GM12878 (cell line): ENCODE measurements around the gene BDP1. TPM values are rescaled to one million over a fixed set of nuclear protein-coding genes. Genes with fewer than 3 reads are reported as not detected.

Experiments used
- ATAC-seq: fragments of 200-7000 bp; cut with Tn5 transposase; 3 replicates; pipeline ENCODE4 v1.9.1; 2020; ENCODE audit warnings: mild to moderate bottlenecking, moderate library complexity
- BruUV-seq: library from RNA; stranded (reverse); fragments of 400-500 nt; replicated peaks from 2 replicates; lab custom pipeline; 2021; lab: Mats Ljungman, UMichigan
- CTCF ChIA-PET: fragments of 300-600 bp; sonication (Branson Sonifier 250); formaldehyde crosslinking; extraction: SDS; loops from one replicate; lab custom pipeline; 2021; ENCODE audit warnings: inconsistent platforms; lab: Yijun Ruan, JAX
- POLR2A ChIA-PET: fragments of 350-600 bp; formaldehyde crosslinking; extraction: SDS; loops from one replicate; lab custom pipeline; 2021; ENCODE audit warnings: inconsistent platforms; lab: Charles Lee
- RAD21 ChIA-PET: fragments of 300-600 bp; sonication (Branson Sonifier 250); formaldehyde crosslinking; loops from one replicate; lab custom pipeline; 2023; ENCODE audit warnings: antibody characterized with exemption; ENCODE audit not compliant: unreplicated experiment; lab: Charles Lee
- SMC1A ChIA-PET: fragments of 300-600 bp; sonication (Branson Sonifier 250); formaldehyde crosslinking; loops from one replicate; lab custom pipeline; 2023; ENCODE audit not compliant: unreplicated experiment, uncharacterized antibody; lab: Charles Lee
- DNase-seq: peaks from one replicate; pipeline ENCODE4 v3.0.0-alpha.2; 2011; ENCODE audit warnings: low read depth, low spot score
- FAIRE-seq: peaks from 3 replicates; lab custom pipeline; 2011; peaks lifted over from hg19 to GRCh38; lab: Jason Lieb, UNC
- H2AFZ ChIP-seq: 2 replicates; pipeline ENCODE4 v1.6.0; 2011; ENCODE audit warnings: low read depth, low read length, control low read depth; ENCODE audit not compliant: control insufficient read depth
- H3K27ac ChIP-seq: 2 replicates; pipeline ENCODE4 v1.5.1; 2011; ENCODE audit warnings: control low read depth; ENCODE audit not compliant: control insufficient read depth, insufficient read depth
- H3K27me3 ChIP-seq, 2 experiments: replicated peaks in 1 of 2; 2 replicates each; pipeline versions ENCODE4 v1.6.0 to v1.6.1; 2011; ENCODE audit warnings: low read length in 1 of 2; ENCODE audit not compliant: control insufficient read depth in 2 of 2, insufficient read depth in 2 of 2
- H3K36me3 ChIP-seq, 2 experiments: 2 replicates each; pipeline ENCODE4 v1.5.1; 2011; ENCODE audit warnings: low read length in 1 of 2; ENCODE audit not compliant: control insufficient read depth in 2 of 2, insufficient read depth in 2 of 2
- H3K4me1 ChIP-seq: 2 replicates; pipeline ENCODE4 v1.6.1; 2011; ENCODE audit warnings: mild to moderate bottlenecking, low read length, moderate library complexity, mixed read lengths; ENCODE audit not compliant: control insufficient read depth, insufficient read depth
- H3K4me2 ChIP-seq: 2 replicates; pipeline ENCODE4 v1.6.0; 2011; ENCODE audit warnings: control low read depth; ENCODE audit not compliant: control insufficient read depth, insufficient read depth
- H3K4me3 ChIP-seq: fragments of 200-600 bp; sonication (generic); 2 replicates; pipeline ENCODE4 v1.5.1; 2016
- H3K79me2 ChIP-seq: 2 replicates; pipeline ENCODE4 v1.6.0; 2011; ENCODE audit warnings: low read length; ENCODE audit not compliant: control insufficient read depth, insufficient read depth
- H3K9ac ChIP-seq: 2 replicates; pipeline ENCODE4 v1.8.0; 2011; ENCODE audit warnings: low read length, control low read depth, mixed read lengths; ENCODE audit not compliant: control insufficient read depth, insufficient read depth
- H3K9me3 ChIP-seq: replicated peaks from 3 replicates; pipeline ENCODE4 v1.5.1; 2011; ENCODE audit warnings: mild to moderate bottlenecking, low read length; ENCODE audit not compliant: control insufficient read depth, insufficient read depth
- H4K20me1 ChIP-seq: 2 replicates; pipeline ENCODE4 v1.6.0; 2011; ENCODE audit not compliant: control insufficient read depth, insufficient read depth
- ASH2L ChIP-seq: fragments of 300-600, 200-600 bp; sonication (generic); IDR thresholded peaks from 2 replicates; pipeline ENCODE4 v1.6.1; 2017; ENCODE audit warnings: low read depth, mild to moderate bottlenecking, borderline replicate concordance
- CBX3 ChIP-seq: fragments of 200-600 bp; sonication (generic); IDR thresholded peaks from 2 replicates; pipeline ENCODE4 v1.6.1; 2016; ENCODE audit warnings: low read depth, borderline replicate concordance
- CBX5 ChIP-seq: sonication (generic); IDR thresholded peaks from 2 replicates; pipeline ENCODE4 v1.6.1; 2016; ENCODE audit warnings: low read depth, moderate library complexity, mild to moderate bottlenecking, inconsistent platforms
- FOS ChIP-seq: IDR thresholded peaks from 3 replicates; pipeline ENCODE4 v1.6.1; 2011; ENCODE audit warnings: borderline replicate concordance; ENCODE audit not compliant: insufficient read length; ENCODE audit errors: extremely low read depth
- FOXK2 ChIP-seq: fragments of 450-650 bp; IDR thresholded peaks from 2 replicates; pipeline ENCODE4 v1.6.1; 2017; ENCODE audit warnings: mild to moderate bottlenecking, moderate library complexity
- IKZF1 ChIP-seq: fragments of 450-650 bp; conservative IDR thresholded peaks from 2 replicates; pipeline ENCODE4 v1.6.1; 2017; ENCODE audit warnings: antibody characterized with exemption, mild to moderate bottlenecking
- IRF4 ChIP-seq: IDR thresholded peaks from 2 replicates; pipeline ENCODE4 v1.6.1; 2011; ENCODE audit warnings: low read depth, low read length
- JUND ChIP-seq: IDR thresholded peaks from 2 replicates; pipeline ENCODE4 v1.6.1; 2012; ENCODE audit warnings: low read depth, mild to moderate bottlenecking, low read length, improper control_type of control experiment, moderate library complexity
- KAT2A ChIP-seq: conservative IDR thresholded peaks from 2 replicates; pipeline ENCODE4 v1.6.1; 2011; ENCODE audit warnings: low read depth, low read length; ENCODE audit not compliant: control insufficient read depth
- POLR2AphosphoS5 ChIP-seq: IDR thresholded peaks from 2 replicates; pipeline ENCODE4 v1.6.1; 2011; ENCODE audit warnings: mild to moderate bottlenecking, low read length, inconsistent platforms
- TAF1 ChIP-seq: IDR thresholded peaks from 2 replicates; pipeline ENCODE4 v1.6.1; 2011; ENCODE audit warnings: mild to moderate bottlenecking, low read depth, low read length, borderline replicate concordance
- TBL1XR1 ChIP-seq: IDR thresholded peaks from 2 replicates; pipeline ENCODE4 v1.6.1; 2012; ENCODE audit warnings: low read depth, low read length, improper control_type of control experiment
- TCF12 ChIP-seq: IDR thresholded peaks from 2 replicates; pipeline ENCODE4 v1.6.1; 2011; ENCODE audit warnings: low read depth, mild to moderate bottlenecking, low read length
- WGBS: methylation state at CpG from one replicate; pipeline ENCODE4 v1.1.6; 2016; ENCODE audit warnings: low lambda C conversion rate; ENCODE audit not compliant: insufficient replicate concordance, insufficient coverage; ENCODE audit errors: missing lambda C conversion rate; 5-methylcytosine and 5-hydroxymethylcytosine counted together
- in situ Hi-C: fragments of 300-500 bp; cut with MboI; formaldehyde crosslinking; loops from 9 replicates; pipeline ENCODE4 v1.14.3; 2018; ENCODE audit warnings: mixed read lengths
- intact Hi-C: fragments of 100-400 bp; cut with micrococcal nuclease; formaldehyde crosslinking; loops from one replicate; pipeline ENCODE4 v1.14.2; 2022; ENCODE audit not compliant: unreplicated experiment
- polyA plus RNA-seq, 11 experiments: library from polyadenylated mRNA; depleted of rRNA in 4 of 11; unstranded in 6 of 11; stranded (reverse) in 5 of 11; fragments of >200 nt; fragmentation: Nextera tagmentation in 4 of 11; fragmentation: Illumina TruSeq in 1 of 11; extraction: Ambion mirVana in 4 of 11; extraction: Trizol in 1 of 11; gene quantifications; 1 replicate in 1 of 11; 2 replicates in 10 of 11; pipeline versions ENCODE4 v1.2.1 to v1.2.3, GENCODE V29; 2011 to 2016; ENCODE audit warnings: inconsistent platforms in 2 of 11, missing spikeins in 2 of 11, low read depth in 1 of 11
- total RNA-seq, 4 experiments: library from RNA; depleted of rRNA in 3 of 4; stranded (reverse); fragments of >200 nt in 3 of 4; fragmentation: Illumina TruSeq in 1 of 4; extraction: Trizol in 1 of 4; gene quantifications; 2 replicates each; pipeline versions ENCODE4 v1.2.1 to v1.2.3, GENCODE V29; 2013 to 2021
- TF ChIP-seq, protein P1 (sequence below): IDR thresholded peaks from 2 replicates; pipeline ENCODE4 v1.6.1; 2011; ENCODE audit warnings: low read depth, mild to moderate bottlenecking, low read length, moderate library complexity, borderline replicate concordance; ENCODE audit errors: extremely low read depth
- TF ChIP-seq, protein P2 (sequence below): fragments of 450-650 bp; IDR thresholded peaks from 2 replicates; pipeline ENCODE4 v1.6.1; 2017; ENCODE audit warnings: low read depth, mild to moderate bottlenecking, moderate library complexity
- TF ChIP-seq, protein P3 (sequence below): fragments of 450-650 bp; IDR thresholded peaks from 2 replicates; pipeline ENCODE4 v1.6.1; 2014; ENCODE audit warnings: mild to moderate bottlenecking
- TF ChIP-seq, protein P4 (sequence below): fragments of 450-650 bp; IDR thresholded peaks from 2 replicates; pipeline ENCODE4 v1.6.1; 2018; ENCODE audit warnings: borderline replicate concordance, mild to moderate bottlenecking; ENCODE audit not compliant: partially characterized antibody
- TF ChIP-seq, protein P5 (sequence below): fragments of 450-650 bp; IDR thresholded peaks from 2 replicates; pipeline ENCODE4 v1.6.1; 2017; ENCODE audit warnings: mild to moderate bottlenecking, low read depth, inconsistent platforms; ENCODE audit not compliant: poor library complexity, severe bottlenecking

The BDP1 gene
- total and polyA plus RNA-seq, 10 of the 15 experiments (the other 5 are each of a cell fraction or from before 2014, with no cell fraction given): 6.1 to 31.1 (median 17.7) TPM

DNA sequence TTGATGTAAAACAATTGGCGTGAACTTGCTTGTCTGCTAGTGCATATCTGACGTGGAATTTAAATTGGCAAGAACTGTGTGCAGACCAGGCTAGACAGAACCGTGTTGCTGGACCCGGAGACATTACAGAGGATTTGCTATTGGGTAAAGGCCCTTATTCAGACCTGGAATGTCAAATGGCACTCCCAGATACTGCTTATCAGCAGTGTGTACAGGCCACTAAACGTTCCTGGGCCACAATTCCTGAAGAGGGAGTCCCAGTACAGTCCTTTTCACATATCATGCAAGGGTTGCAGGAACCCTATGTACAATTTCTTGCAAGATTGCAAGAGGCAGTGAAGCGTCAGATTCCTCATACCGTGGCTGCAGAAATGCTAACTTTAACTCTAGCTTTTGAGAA, 118.1 kb downstream of the BDP1 start:
- H3K9ac ChIP-seq: no peak overlapping the region
- ATAC-seq (no peak), FAIRE-seq (no peak), DNase-seq (no peak)
- no peaks in the 10 kb centered on the region for H4K20me1 ChIP-seq
- no peak overlapping the region for H3K4me3 ChIP-seq
- no peak overlapping the region for H3K4me2 ChIP-seq
- H3K9me3 ChIP-seq: no peaks in the 10 kb centered on the region
- no peaks in the 10 kb centered on the region for H3K27me3 ChIP-seq
- ChIA-PET POLR2A (no interaction called here), CTCF (interaction anchor here (0.7 kb wide), 1 partner anchor 28 kb away, joined by 3 read pairs; no protein-coding TSS in a partner anchor), RAD21 (no interaction called here), SMC1A (no interaction called here)
- 81% methylated on average over 7 of the region's 7 CpGs for WGBS
- intact Hi-C loops (no loop called here), in situ Hi-C loops (no loop called here)
- BruUV-seq: no TSS peak
- peaks cover 0 to 5% of the 10 kb centered on the region in 2 experiments; a peak in 2 of 4 replicates for H3K36me3 ChIP-seq
- H2AFZ ChIP-seq: no peak overlapping the region
- TF ChIP-seq KAT2A (no peak), TBL1XR1 (no peak), JUND (no peak), CBX3 (no peak), FOS (no peak), CBX5 (no peak), IKZF1 (no peak), TAF1 (no peak), ASH2L (no peak), FOXK2 (no peak), IRF4 (no peak), TCF12 (no peak), POLR2AphosphoS5 (no peak)
- TF ChIP-seq, protein P1, sequence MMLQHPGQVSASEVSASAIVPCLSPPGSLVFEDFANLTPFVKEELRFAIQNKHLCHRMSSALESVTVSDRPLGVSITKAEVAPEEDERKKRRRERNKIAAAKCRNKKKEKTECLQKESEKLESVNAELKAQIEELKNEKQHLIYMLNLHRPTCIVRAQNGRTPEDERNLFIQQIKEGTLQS: no peak
- TF ChIP-seq, protein P2, sequence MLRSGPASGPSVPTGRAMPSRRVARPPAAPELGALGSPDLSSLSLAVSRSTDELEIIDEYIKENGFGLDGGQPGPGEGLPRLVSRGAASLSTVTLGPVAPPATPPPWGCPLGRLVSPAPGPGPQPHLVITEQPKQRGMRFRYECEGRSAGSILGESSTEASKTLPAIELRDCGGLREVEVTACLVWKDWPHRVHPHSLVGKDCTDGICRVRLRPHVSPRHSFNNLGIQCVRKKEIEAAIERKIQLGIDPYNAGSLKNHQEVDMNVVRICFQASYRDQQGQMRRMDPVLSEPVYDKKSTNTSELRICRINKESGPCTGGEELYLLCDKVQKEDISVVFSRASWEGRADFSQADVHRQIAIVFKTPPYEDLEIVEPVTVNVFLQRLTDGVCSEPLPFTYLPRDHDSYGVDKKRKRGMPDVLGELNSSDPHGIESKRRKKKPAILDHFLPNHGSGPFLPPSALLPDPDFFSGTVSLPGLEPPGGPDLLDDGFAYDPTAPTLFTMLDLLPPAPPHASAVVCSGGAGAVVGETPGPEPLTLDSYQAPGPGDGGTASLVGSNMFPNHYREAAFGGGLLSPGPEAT: no peak
- TF ChIP-seq, protein P3, sequence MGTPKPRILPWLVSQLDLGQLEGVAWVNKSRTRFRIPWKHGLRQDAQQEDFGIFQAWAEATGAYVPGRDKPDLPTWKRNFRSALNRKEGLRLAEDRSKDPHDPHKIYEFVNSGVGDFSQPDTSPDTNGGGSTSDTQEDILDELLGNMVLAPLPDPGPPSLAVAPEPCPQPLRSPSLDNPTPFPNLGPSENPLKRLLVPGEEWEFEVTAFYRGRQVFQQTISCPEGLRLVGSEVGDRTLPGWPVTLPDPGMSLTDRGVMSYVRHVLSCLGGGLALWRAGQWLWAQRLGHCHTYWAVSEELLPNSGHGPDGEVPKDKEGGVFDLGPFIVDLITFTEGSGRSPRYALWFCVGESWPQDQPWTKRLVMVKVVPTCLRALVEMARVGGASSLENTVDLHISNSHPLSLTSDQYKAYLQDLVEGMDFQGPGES: no peak
- TF ChIP-seq, protein P4, sequence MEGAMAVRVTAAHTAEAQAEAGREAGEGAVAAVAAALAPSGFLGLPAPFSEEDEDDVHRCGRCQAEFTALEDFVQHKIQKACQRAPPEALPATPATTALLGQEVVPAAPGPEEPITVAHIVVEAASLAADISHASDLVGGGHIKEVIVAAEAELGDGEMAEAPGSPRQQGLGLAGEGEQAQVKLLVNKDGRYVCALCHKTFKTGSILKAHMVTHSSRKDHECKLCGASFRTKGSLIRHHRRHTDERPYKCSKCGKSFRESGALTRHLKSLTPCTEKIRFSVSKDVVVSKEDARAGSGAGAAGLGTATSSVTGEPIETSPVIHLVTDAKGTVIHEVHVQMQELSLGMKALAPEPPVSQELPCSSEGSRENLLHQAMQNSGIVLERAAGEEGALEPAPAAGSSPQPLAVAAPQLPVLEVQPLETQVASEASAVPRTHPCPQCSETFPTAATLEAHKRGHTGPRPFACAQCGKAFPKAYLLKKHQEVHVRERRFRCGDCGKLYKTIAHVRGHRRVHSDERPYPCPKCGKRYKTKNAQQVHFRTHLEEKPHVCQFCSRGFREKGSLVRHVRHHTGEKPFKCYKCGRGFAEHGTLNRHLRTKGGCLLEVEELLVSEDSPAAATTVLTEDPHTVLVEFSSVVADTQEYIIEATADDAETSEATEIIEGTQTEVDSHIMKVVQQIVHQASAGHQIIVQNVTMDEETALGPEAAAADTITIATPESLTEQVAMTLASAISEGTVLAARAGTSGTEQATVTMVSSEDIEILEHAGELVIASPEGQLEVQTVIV: no peak
- TF ChIP-seq, protein P5, sequence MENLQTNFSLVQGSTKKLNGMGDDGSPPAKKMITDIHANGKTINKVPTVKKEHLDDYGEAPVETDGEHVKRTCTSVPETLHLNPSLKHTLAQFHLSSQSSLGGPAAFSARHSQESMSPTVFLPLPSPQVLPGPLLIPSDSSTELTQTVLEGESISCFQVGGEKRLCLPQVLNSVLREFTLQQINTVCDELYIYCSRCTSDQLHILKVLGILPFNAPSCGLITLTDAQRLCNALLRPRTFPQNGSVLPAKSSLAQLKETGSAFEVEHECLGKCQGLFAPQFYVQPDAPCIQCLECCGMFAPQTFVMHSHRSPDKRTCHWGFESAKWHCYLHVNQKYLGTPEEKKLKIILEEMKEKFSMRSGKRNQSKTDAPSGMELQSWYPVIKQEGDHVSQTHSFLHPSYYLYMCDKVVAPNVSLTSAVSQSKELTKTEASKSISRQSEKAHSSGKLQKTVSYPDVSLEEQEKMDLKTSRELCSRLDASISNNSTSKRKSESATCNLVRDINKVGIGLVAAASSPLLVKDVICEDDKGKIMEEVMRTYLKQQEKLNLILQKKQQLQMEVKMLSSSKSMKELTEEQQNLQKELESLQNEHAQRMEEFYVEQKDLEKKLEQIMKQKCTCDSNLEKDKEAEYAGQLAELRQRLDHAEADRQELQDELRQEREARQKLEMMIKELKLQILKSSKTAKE: no peak
- H3K79me2 ChIP-seq: no peaks in the 10 kb centered on the region
- H3K27ac ChIP-seq: no peak overlapping the region
- H3K4me1 ChIP-seq: no peaks in the 10 kb centered on the region
